GM21723 (cell line): Measurements from ENCODE around the gene PRKG1.
A peak's percentile ranks its signal among the peaks of the same experiment; 100 is the strongest.

Experiments used
- ATAC-seq: cut with Tn5 transposase; IDR thresholded peaks from one replicate; pipeline ENCODE4 v1.9.1; 2021; ENCODE audit warnings: mild to moderate bottlenecking, moderate library complexity; ENCODE audit not compliant: unreplicated experiment

The PRKG1 gene

GRCh38 chr10:52066383-52066782 is 992.1 kb downstream of the PRKG1 start:
- no peak for ATAC-seq

DNA sequence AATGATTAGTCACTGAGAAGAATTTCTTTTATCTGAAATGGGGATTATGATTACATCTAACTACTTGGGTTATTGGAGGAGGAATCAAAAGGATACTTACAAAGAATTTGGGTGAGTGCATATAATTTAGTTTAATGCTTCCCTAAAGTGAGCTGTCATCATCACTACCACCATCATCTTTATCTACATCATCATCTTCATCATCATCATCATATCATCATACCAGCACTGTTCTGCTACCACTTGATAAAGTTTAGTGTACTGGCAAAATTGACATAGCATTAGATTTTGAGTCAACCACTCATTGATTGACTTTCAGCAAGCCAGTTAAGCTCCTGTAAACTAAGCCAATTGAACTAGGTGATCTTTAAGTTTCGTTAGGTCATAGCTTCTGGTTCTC is 994.2 kb downstream of the PRKG1 start:
- ATAC-seq = no peak

DNA sequence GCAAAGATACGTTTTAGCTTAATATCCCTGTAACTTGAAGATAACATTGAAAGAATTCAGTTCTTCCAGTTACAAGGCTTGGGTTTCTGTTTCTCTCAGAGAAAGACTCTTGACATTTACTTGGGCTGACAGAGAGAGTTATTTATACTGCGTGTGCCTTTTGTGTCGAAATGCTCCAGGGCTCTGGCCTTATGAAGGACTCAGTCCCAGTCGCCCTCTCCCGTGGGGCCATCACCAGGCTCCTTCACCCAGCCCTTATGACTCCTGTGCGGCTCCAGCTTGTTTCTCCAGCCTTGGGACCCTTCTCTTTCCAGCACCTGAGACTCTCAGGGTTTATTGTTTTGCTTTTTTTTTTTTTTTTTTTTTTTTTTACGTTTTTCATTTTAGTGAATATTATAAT is 997.5 kb downstream of the PRKG1 start:
- ATAC-seq = no peak

DNA sequence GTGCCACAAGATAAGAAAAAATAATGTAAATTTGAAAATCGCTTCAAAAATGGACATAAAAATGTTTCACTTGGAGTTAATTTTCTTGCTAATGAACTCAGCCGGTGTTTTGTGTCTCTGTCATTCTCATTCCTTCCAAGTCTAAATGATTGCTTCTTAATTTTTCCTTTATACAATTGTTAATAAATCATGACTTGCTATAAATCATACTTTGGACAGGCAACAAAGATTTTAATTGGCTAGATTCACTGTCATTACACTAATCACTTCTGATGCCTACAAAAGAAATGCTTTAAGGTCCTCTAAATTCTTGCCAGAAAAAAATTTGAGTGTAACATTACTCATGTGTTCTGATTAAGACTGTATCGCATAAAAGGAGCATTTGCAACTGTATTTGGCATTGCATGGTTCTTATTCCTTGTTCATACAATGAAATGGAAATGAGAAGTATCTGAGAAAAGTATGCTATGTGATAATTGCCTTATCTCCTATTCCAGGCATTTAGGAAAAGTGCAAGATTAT is 1000.3 kb downstream of the PRKG1 start:
- ATAC-seq = no peak

DNA sequence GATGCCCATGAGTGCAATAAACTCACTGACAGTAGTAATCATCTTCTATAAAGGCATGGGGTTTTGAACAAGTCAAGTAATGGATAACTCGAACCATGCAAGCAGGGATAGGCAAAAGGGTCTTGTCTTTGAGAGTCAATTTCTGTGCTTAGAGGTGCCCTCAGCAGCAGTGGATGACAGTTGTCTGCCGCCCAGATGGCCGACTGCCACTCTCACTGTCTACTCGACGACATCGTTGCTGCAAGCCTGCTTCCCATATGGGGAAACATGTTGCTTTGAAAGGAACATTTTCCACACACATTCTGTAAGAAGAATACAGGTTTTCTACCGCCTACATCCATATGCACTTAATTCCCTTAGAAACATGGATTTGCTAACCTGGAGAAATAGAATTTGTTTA is 1003.5 kb downstream of the PRKG1 start:
- no peak for ATAC-seq

- no peak for ATAC-seq
Measured at GRCh38 chr10:52078397-52078937, 1004.2 kb downstream of the PRKG1 start.

- ATAC-seq = peak; percentile 57
Measured at GRCh38 chr10:52082307-52082706, 1008.0 kb downstream of the PRKG1 start.

DNA sequence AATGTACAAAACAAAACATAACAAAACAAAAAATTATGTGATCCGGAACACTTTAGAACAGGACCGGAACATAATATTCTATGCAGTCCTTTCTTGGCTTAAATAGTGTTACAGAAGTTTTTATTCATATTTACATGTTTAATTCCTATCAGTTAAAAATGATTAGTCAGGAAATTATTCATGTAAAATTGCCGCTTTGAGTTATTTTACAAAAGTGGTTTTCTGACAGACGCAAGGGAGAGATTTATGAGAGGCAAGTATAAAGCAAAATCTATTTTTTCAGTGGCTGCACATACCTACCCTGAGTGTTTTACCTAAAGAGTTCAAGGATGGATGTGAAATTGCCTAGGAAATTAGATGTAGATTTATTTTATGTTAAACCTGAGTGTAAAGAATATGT is 1009.1 kb downstream of the PRKG1 start:
- ATAC-seq = no peak

- no peak for ATAC-seq
Measured at GRCh38 chr10:52092390-52092789, 1018.1 kb downstream of the PRKG1 start.

GRCh38 chr10:52098130-52098529 is 1023.8 kb downstream of the PRKG1 start:
- ATAC-seq = no peak

DNA sequence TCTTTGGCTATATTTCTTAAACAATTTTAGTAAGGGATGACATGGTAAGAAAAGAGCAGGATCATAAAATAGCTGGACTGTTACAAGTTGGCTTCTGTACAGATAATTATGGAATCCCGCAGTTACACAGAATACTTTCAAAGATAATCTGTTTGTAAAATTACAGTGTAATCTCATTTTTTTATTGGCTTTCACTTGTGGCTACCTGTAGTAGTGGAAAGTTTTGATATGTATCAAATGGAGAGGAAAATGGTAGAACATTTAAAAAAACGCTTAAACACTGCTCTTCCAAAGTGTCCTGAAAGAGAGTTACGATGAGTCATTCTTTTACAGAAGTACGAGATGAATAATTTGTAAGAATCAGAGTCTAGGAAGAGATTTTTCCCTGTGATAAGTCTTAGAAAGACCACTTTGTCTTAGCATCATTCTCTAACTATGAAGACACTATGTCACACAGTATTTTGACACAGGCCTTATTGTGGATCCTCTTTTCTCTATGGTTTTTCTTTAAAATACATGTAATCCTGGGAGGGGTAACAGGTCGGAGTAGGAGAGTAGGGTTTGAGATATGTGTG is 1024.8 kb downstream of the PRKG1 start:
- ATAC-seq = no peak

- no peak for ATAC-seq
Measured at GRCh38 chr10:52100011-52100547, 1025.8 kb downstream of the PRKG1 start.

- no peak for ATAC-seq
Measured at GRCh38 chr10:52105301-52105700, 1031.0 kb downstream of the PRKG1 start.

DNA sequence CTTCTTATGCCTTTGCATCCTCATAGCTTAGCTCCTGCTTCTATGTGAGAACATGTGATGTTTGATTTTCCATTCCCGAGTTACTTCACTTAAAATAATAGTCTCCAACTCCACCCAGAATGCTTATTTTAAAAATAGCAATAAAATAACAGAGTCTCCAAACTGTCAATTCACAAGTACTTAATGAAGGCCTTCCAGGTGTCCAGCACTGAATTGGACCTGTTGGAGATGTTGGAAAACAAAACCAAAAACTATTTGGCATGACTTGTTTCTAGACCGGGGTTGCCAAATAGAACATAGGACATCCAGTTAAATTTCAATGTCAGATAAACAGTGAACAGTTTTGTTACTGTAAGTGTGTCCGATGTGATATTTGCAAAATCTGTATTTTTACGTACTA is 1031.7 kb downstream of the PRKG1 start:
- no peak for ATAC-seq

DNA sequence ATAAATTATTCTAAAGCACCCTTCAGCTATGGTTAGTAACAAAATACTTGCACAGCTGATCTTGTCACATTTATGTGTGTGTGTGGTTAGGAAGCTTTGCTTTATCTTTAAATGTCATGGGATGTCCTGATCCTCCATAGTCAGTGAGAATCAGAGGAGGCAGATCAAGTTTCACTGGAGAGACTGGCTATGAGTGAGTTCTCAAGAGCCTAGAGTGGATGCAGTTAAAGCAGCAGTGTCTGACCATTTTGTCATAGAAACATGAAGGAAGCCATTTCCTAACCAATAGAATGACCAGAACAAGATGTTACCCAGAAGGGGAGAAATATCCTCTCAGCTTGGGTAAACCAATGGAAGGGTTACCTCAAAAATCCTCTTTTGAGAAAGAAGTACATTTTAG is 1032.6 kb downstream of the PRKG1 start:
- ATAC-seq = no peak

GRCh38 chr10:52108236-52108635 is 1033.9 kb downstream of the PRKG1 start:
- no peak for ATAC-seq

- no peak for ATAC-seq
Measured at GRCh38 chr10:52110576-52110975, 1036.3 kb downstream of the PRKG1 start.

DNA sequence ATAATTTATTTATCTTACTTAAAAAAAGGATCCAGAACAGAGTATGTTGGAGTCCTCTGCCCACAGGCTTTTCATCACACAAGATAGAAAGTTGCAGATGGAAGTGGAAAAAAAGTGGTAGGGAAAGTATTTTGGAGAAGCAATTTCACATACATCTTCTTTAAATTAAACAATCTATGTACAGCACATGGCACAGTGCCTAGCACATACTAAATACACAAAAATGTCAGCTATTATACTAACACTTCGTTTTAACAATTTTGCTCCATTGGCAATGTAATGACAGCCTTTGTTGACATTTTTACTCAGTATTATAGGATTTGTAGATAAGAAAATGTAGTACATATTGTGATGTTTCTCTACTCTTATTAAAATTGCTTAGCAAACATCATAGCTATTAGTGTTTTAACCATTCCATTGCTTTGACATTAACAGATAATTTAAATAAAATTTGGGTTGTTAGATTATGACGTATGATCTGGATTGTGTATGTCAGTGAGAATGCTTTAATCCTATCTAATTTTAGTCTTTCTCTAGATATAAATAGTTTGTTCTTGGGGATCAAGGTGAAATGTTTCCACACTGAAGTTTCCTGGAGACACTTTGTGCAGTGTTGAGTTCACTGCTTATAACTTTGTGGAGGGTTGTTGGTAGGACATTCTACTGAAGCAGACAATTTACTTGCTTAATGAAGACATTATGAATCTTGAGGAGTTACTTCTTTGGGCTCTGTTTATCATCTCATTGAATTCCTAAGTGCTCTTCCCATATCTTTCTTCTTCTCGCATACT is 1037.0 kb downstream of the PRKG1 start:
- no peak for ATAC-seq

DNA sequence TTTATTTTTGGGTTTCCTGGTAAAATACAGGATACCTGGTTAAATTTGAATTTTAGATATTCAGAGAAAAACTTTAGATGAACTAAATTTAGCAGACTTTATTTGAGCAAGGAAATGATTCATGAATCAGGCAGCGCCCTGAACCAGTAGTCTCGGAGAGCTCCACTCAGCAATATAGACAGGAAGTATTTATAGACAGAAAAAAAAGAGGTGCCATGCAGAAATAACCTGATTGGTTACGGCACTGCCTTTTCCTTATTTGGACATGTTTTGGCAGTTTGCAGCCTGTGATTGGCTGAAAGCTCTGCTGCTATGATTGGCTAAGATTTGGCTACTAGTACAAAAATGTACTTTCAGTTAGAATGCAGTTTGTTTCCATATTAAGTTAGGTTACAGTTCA is 1041.5 kb downstream of the PRKG1 start:
- ATAC-seq = no peak

- ATAC-seq = no peak
Measured at GRCh38 chr10:52119507-52119906, 1045.2 kb downstream of the PRKG1 start.

GRCh38 chr10:52121688-52122087 is 1047.4 kb downstream of the PRKG1 start:
- no peak for ATAC-seq
